Fibroblast of lung (primary cell): ENCODE results near the gene NFE2. TPM values are rescaled to one million over a fixed set of nuclear protein-coding genes. Genes with fewer than 3 reads are reported as not detected.

Source experiments
- DNase-seq, 2 donors: peaks; one replicate each; pipeline versions ENCODE4 v3.0.0 to v3.0.0-alpha.2; 2010; ENCODE audit warnings: low read depth in 2 of 2
- H2AFZ ChIP-seq: 2 replicates; pipeline ENCODE4 v1.5.1; 2012; ENCODE audit warnings: low read length, control low read depth, inconsistent platforms
- H3K27ac ChIP-seq: 2 replicates; pipeline ENCODE4 v1.5.1; 2011; ENCODE audit warnings: low read length, control low read depth; ENCODE audit not compliant: insufficient read depth
- H3K27me3 ChIP-seq: 2 replicates; pipeline ENCODE4 v1.5.1; 2011; ENCODE audit warnings: mild to moderate bottlenecking, low read length; ENCODE audit not compliant: control insufficient read depth, insufficient read depth
- H3K36me3 ChIP-seq: 2 replicates; pipeline ENCODE4 v1.5.1; 2011; ENCODE audit warnings: low read length; ENCODE audit not compliant: control insufficient read depth, insufficient read depth
- H3K4me1 ChIP-seq: 2 replicates; pipeline ENCODE4 v1.5.1; 2011; ENCODE audit warnings: low read length; ENCODE audit not compliant: control insufficient read depth, insufficient read depth; ENCODE audit errors: extremely low read depth
- H3K4me2 ChIP-seq: 2 replicates; pipeline ENCODE4 v1.5.1; 2011; ENCODE audit warnings: low read length, control low read depth; ENCODE audit not compliant: insufficient read depth; ENCODE audit errors: extremely low read depth
- H3K4me3 ChIP-seq, 4 experiments: fragments of 200-600 bp in 1 of 4; sonication (generic) in 1 of 4; replicated peaks in 1 of 4; 2 replicates each; pipeline ENCODE4 v1.5.1; 2011 to 2016; ENCODE audit warnings: low read length in 4 of 4, low read depth in 3 of 4, mild to moderate bottlenecking in 3 of 4, control low read depth in 2 of 4, inconsistent platforms in 1 of 4, mixed read lengths in 1 of 4; ENCODE audit not compliant: insufficient read depth in 1 of 4; ENCODE audit errors: control extremely low read depth in 1 of 4
- H3K79me2 ChIP-seq: 2 replicates; pipeline ENCODE4 v1.5.1; 2012; ENCODE audit warnings: mild to moderate bottlenecking, low read length, inconsistent platforms; ENCODE audit not compliant: control insufficient read depth, insufficient read depth
- H3K9ac ChIP-seq: 2 replicates; pipeline ENCODE4 v1.5.1; 2011; ENCODE audit warnings: mild to moderate bottlenecking, low read length, control low read depth; ENCODE audit not compliant: insufficient read depth
- H3K9me3 ChIP-seq: 2 replicates; pipeline ENCODE4 v1.5.1; 2012; ENCODE audit warnings: low read depth, low read length; ENCODE audit not compliant: control insufficient read depth, insufficient read depth
- H4K20me1 ChIP-seq: 2 replicates; pipeline ENCODE4 v1.5.1; 2011; ENCODE audit warnings: low read length; ENCODE audit not compliant: control insufficient read depth, insufficient read depth; ENCODE audit errors: extremely low read depth
- EZH2 ChIP-seq: IDR thresholded peaks from 2 replicates; pipeline ENCODE4 v1.5.1; 2012; ENCODE audit warnings: low read length, control low read depth, mild to moderate bottlenecking; ENCODE audit errors: missing control alignments
- polyA plus RNA-seq, 2 donors: library from polyadenylated mRNA; depleted of rRNA in 1 of 2; stranded (reverse) in 1 of 2; unstranded in 1 of 2; fragments of >200 nt; gene quantifications; 2 replicates each; pipeline ENCODE4 v1.2.1, GENCODE V29; 2011 to 2012; ENCODE audit warnings: missing spikeins in 1 of 2
- total RNA-seq: library from RNA; depleted of rRNA; stranded (reverse); fragments of >200 nt; gene quantifications from 2 replicates; pipeline ENCODE4 v1.2.1, GENCODE V29; 2014
- TF ChIP-seq, protein P1 (sequence below), 2 donors: IDR thresholded peaks in 1 of 2; conservative IDR thresholded peaks in 1 of 2; 1 replicate in 1 of 2; 2 replicates in 1 of 2; pipeline ENCODE4 v1.5.1; 2011 to 2012; ENCODE audit warnings: low read length in 2 of 2, control low read depth in 1 of 2, inconsistent platforms in 1 of 2, low read depth in 1 of 2, mild to moderate bottlenecking in 1 of 2

NFE2 gene
- total and polyA plus RNA-seq, 2 donors (not counting 1 experiment from before 2014, with no cell fraction given) = 0.17 to 0.34 TPM

DNA sequence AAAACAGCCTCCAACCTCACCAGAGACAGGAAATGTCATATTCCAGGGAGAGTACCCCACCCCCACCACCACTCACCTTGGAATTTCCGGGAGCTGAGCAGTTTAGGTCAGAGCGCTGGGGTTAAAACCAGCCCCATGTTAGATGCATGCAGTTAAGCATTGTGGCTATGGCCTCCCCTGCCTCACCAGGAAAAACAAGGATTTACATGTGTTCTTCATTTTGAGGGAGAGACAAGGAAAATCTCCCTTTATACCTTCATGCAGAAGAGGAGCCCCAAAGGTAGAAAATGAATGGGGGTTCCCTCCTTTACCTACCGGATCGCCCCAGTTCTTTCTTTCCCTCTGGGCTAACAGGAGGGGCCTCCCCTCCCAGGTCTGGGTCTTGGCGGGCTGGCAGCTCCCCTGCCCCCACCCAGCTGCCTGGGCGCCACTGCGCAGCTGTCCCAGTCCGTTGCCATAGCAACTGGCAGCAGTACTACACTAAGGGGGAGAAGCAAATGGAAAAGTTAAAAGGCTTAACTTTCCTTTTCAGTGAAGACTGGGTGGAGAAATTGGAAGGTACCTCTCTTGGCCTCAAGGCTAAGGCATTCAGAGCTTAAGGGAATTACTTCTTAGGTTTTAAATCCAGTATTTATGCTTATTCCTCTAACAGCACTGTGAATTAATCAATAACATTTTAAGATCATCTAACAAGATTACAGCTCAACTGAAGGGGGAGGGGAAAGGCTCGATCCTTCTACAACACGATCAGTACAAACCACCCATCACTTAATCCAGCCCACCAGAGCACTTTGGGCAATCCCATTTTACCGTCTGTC, 41.4 kb downstream of the NFE2 start:
- Histone ChIP-seq H3K36me3 (peaks cover 5% of the 10 kb centered on the region), H3K27me3 (no peaks in the 10 kb centered on the region), H3K4me1 (peaks cover 19% of the 10 kb centered on the region), H3K9ac (peak overlapping the region; percentile 73), H4K20me1 (no peaks in the 10 kb centered on the region), H3K4me2 (peak overlapping the region; percentile 100), H3K9me3 (no peaks in the 10 kb centered on the region), H3K79me2 (peaks cover 58% of the 10 kb centered on the region), H3K27ac (peak overlapping the region; percentile 98), H2AFZ (peak overlapping the region; percentile 71), H3K4me3 (peak overlapping the region; percentile 55 to 70 (median 59))
- no peak for TF ChIP-seq EZH2
- TF ChIP-seq, protein P1, sequence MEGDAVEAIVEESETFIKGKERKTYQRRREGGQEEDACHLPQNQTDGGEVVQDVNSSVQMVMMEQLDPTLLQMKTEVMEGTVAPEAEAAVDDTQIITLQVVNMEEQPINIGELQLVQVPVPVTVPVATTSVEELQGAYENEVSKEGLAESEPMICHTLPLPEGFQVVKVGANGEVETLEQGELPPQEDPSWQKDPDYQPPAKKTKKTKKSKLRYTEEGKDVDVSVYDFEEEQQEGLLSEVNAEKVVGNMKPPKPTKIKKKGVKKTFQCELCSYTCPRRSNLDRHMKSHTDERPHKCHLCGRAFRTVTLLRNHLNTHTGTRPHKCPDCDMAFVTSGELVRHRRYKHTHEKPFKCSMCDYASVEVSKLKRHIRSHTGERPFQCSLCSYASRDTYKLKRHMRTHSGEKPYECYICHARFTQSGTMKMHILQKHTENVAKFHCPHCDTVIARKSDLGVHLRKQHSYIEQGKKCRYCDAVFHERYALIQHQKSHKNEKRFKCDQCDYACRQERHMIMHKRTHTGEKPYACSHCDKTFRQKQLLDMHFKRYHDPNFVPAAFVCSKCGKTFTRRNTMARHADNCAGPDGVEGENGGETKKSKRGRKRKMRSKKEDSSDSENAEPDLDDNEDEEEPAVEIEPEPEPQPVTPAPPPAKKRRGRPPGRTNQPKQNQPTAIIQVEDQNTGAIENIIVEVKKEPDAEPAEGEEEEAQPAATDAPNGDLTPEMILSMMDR (conservative IDR thresholded peaks at IDR 0.05 in 1 of 2, IDR thresholded peaks at IDR 0.05 in 1 of 2; ENCODE audit: low read depth in 1 of 2, low read length in 2 of 2) = no peak
- peak; percentile 88 to 89 for DNase-seq

DNA sequence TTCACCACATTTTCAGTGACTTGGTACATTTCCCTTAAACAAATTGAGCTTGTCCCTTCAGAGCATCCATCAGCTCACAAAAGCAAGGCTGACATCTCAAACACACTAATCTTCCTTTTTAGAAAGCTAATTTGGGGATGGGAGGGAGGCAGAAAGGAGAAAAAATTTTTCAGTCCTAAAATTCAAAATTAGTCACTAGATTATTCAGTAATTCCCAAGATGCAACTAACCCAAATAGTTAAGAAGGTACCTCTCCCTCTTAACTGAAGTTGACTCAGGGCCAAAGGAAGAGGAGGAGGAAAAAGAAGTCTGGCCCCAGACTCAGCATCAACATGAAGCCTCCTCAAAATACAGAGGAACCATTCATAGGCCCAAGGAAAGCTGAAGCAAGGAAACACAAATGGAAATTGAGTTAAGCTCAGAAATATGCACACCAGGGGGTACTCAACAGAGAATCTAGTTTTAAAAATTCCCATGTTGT, 42.6 kb downstream of the NFE2 start:
- Histone ChIP-seq H3K79me2 (peaks cover 54% of the 10 kb centered on the region), H4K20me1 (no peaks in the 10 kb centered on the region), H3K27ac (peak overlapping the region; percentile 98), H3K4me2 (peak overlapping the region; percentile 42), H3K4me1 (peaks cover 19% of the 10 kb centered on the region), H3K4me3 (peak overlapping the region in 2 of 4 experiments; percentile 11 to 55), H3K27me3 (no peaks in the 10 kb centered on the region), H3K9ac (no peak overlapping the region), H3K36me3 (peaks cover 5% of the 10 kb centered on the region), H2AFZ (no peak overlapping the region), H3K9me3 (no peaks in the 10 kb centered on the region)
- DNase-seq = peak in 1 of 2 donors; percentile 79
- TF ChIP-seq, protein P1 (conservative IDR thresholded peaks at IDR 0.05 in 1 of 2, IDR thresholded peaks at IDR 0.05 in 1 of 2; ENCODE audit: low read depth in 1 of 2, low read length in 2 of 2) = no peak
- no peak for TF ChIP-seq EZH2

DNA sequence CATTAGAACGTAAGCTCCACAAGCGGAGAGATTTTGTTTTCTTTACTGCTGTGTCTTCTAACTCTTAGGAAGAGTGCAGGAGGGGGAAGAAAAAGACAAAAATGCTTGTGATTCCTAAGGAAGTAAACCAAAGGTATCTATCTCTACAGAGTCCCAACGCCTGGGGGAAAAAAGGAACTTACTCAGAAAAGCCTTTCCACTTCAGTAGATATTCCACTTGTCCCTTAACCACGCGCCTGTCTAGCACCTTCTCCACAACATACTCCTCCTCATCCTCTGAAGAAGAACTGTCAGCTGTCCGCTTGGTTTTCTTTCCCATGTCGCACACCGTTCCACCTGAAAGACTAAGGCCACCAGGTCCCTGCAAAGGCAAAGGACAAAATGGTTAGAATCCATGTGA, 43.5 kb downstream of the NFE2 start:
- no peak for DNase-seq
- Histone ChIP-seq H3K36me3 (peaks cover 5% of the 10 kb centered on the region), H2AFZ (no peak overlapping the region), H3K4me2 (no peak overlapping the region), H3K9me3 (no peaks in the 10 kb centered on the region), H3K79me2 (peaks cover 49% of the 10 kb centered on the region), H4K20me1 (no peaks in the 10 kb centered on the region), H3K27ac (no peak overlapping the region), H3K4me3 (no peak overlapping the region), H3K9ac (no peak overlapping the region), H3K27me3 (no peaks in the 10 kb centered on the region), H3K4me1 (peaks cover 14% of the 10 kb centered on the region)
- TF ChIP-seq EZH2 = no peak
- TF ChIP-seq, protein P1 (conservative IDR thresholded peaks at IDR 0.05 in 1 of 2, IDR thresholded peaks at IDR 0.05 in 1 of 2; ENCODE audit: low read depth in 1 of 2, low read length in 2 of 2) = no peak
